ENCODE data around the gene TOMM40L. TPM values are rescaled to one million over a fixed set of nuclear protein-coding genes. Genes with fewer than 3 reads are reported as not detected.

The TOMM40L gene
- total RNA-seq (9.3 TPM), polyA plus RNA-seq (ENCODE audit: insufficient read depth in 1 of 8, insufficient read length in 8 of 8, low replicate concordance in 1 of 8) (10 to 100 TPM in 2 of 8 donors, 1 to 10 TPM in 6; 8.7 to 11.0 (median 9.6) TPM)
- long read RNA-seq, donor 1, result 0 reads
- long read RNA-seq, donor 2, result 0 reads
- long read RNA-seq, donor 3, partial matches to known transcripts, result 0 of 3 reads
- long read RNA-seq, donor 3, other reads (novel, unspliced or antisense), result 0 of 3 reads
- long read RNA-seq, donor 4, partial matches to known transcripts, result 0 of 3 reads
- long read RNA-seq, donor 4, other reads (novel, unspliced or antisense), result 0 of 3 reads
- long read RNA-seq, donor 5, partial matches to known transcripts, result 0 of 3 reads
- long read RNA-seq, donor 5, other reads (novel, unspliced or antisense), result 0 of 3 reads
- long read RNA-seq, donor 6, partial matches to known transcripts, result 0 of 2 reads
- long read RNA-seq, donor 6, other reads (novel, unspliced or antisense), result 0 of 2 reads
- long read RNA-seq, donor 7, partial matches to known transcripts, result 0 of 1 reads
- long read RNA-seq, donor 7, other reads (novel, unspliced or antisense), result 0 of 1 reads
- long read RNA-seq, donor 8, result 0 reads
- long read RNA-seq, donor 9, partial matches to known transcripts, result 0 of 2 reads
- long read RNA-seq, donor 9, other reads (novel, unspliced or antisense), result 0 of 2 reads
- long read RNA-seq, donor 10, partial matches to known transcripts, result 0 of 4 reads
- long read RNA-seq, donor 10, other reads (novel, unspliced or antisense), result 0 of 4 reads
- long read RNA-seq, donor 11, transcript TOMM40L-202 (10 exons, 2,708 nt), result major isoform, 6 of 7 reads
- long read RNA-seq, donor 11, partial matches to known transcripts, result 0 of 7 reads
- long read RNA-seq, donor 11, other reads (novel, unspliced or antisense), result 0 of 7 reads

GRCh38 chr1:161225534-161226319 lies at the start of gene TOMM40L:
Gene TOMM40L, plus strand, starts transcription at chr1:161226060. Its CDS starts 430 bp downstream, at chr1:161226490.
- WGBS (ENCODE audit: insufficient coverage), result 2% methylated on average over 10 of the region's 16 CpGs
- H3K27me3 ChIP-seq (ENCODE audit: control insufficient read depth, insufficient read depth, low read length), result no peaks in the 10 kb centered on the region
- peak within 1 kb of the TSS; percentile 82 for H3K4me3 ChIP-seq (ENCODE audit: low read length)
- H3K27ac ChIP-seq (ENCODE audit: low read length), result peak within 1 kb of the TSS; percentile 78
- no peaks in the 10 kb centered on the region for H3K9me3 ChIP-seq (replicated peaks; ENCODE audit: control insufficient read depth, low read depth, low read length)
- peak; percentile 99 for DNase-seq
- H3K4me1 ChIP-seq (ENCODE audit: control insufficient read depth, insufficient read depth, low read length), result peaks cover 27% of the 10 kb centered on the region
- H3K36me3 ChIP-seq (ENCODE audit: control insufficient read depth, insufficient read depth, low read length), result peaks cover 22% of the 10 kb centered on the region

DNA sequence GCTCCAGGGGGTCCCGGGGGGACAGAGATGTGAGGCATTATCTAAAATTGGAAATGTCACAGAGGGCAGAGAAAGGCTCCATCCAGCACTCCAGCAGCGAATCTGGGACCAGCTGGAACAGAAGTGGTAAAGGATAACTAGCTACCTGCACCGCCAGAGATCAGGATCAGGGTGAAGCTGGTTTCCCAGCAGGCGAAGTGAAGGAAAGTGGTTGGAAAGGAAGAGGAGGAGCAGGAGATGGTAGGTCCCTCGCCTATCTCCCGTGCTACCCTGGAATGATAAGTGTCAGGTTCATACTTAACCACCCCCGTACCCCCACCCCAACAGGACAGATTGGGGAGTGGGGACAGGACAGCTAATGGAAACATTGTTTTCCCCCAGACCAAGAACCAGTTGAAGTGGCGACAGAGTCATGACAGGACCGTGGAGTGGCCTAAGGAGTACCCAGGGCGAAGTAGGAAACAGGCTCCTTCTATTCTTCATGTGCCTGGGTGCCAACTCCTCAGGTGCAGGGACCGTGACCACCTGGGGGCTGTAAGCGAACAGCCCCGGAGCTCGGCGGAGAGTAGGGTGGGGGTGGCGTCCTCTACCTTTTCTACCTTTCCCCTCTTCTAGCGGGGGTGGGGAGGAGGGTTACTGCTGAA lies 49.3 kb upstream of the TOMM40L start:
- Histone ChIP-seq H3K4me1 (ENCODE audit: control insufficient read depth, insufficient read depth, low read length) (peaks cover 25% of the 10 kb centered on the region), H3K4me3 (ENCODE audit: low read length) (peak overlapping the region; percentile 96), H3K27me3 (ENCODE audit: control insufficient read depth, insufficient read depth, low read length) (no peaks in the 10 kb centered on the region), H3K27ac (ENCODE audit: low read length) (peak overlapping the region; percentile 85), H3K36me3 (ENCODE audit: control insufficient read depth, insufficient read depth, low read length) (peaks cover 41% of the 10 kb centered on the region), H3K9me3 (replicated peaks; ENCODE audit: control insufficient read depth, low read depth, low read length) (no peaks in the 10 kb centered on the region)
- DNase-seq, result no peak
- WGBS (ENCODE audit: insufficient coverage), result 35% methylated on average over 5 of the region's 17 CpGs

DNA sequence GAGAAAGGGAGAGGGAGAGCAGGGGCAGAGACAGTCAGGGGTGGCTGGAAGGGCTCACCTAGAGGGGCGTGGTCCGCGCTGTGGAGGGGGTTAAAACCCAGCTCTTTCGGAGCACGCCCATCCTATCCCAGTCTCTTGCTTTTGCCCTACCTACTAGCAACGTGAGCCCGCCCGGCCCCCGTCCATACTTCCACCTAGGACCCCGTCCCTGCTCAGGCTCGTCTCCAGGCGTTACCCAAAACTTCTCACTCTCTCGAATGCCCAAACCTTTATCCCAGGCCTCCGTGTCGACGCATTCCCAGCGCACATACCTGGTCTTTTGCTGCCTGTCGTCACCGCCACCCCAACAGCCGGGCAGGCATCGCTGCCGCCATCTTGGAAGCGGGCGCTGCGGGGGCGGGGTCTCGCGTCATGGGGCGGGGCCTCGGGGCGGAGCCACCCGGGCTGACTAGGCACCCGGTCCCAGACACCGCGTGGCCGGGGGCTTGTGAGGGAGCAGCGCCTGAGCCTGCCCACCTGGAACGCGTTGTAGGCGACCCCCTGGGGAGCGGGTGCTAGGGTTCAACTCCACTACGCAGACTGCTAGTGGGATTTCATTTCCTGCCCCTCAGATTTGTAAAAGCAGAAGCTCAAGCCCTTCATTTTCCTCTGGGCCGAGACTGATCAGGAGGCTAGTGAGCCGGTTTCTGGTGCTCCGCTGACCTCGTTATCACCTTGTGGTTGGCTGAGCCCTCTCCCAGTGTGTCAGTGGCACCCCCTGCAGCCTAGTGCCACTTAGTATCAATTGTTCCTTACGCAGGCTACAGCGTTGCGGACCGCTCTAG lies 48.5 kb upstream of the TOMM40L start, which contains the start of gene B4GALT3:
B4GALT3 (minus strand) TSS at position 396 of the 824 bp plus-strand sequence. CDS start 1,447 bp downstream, outside the sequence.
- peaks cover 25% of the 10 kb centered on the region for H3K4me1 ChIP-seq (ENCODE audit: control insufficient read depth, insufficient read depth, low read length)

DNA sequence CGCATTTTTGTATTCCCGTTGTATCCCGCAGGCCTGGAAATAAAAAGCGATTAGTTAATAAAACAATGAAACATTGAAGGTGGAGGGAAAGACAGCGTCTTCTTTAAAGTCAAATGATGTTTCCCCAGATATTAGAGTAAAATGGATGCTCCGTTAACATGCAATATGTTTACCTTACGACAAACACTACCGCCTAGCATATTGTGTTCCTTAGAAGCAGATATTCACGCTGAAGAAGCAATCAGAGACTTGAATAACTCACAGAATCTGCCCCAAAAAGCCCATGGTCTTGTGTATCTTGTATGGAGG lies 48.0 kb upstream of the TOMM40L start:
- WGBS (ENCODE audit: insufficient coverage), result no CpG with 5 or more reads among the region's 9 CpGs
- Histone ChIP-seq H3K27ac (ENCODE audit: low read length) (peak overlapping the region; percentile 86), H3K4me1 (ENCODE audit: control insufficient read depth, insufficient read depth, low read length) (peaks cover 22% of the 10 kb centered on the region), H3K4me3 (ENCODE audit: low read length) (peak overlapping the region; percentile 96), H3K36me3 (ENCODE audit: control insufficient read depth, insufficient read depth, low read length) (peaks cover 29% of the 10 kb centered on the region), H3K9me3 (replicated peaks; ENCODE audit: control insufficient read depth, low read depth, low read length) (no peaks in the 10 kb centered on the region), H3K27me3 (ENCODE audit: control insufficient read depth, insufficient read depth, low read length) (no peaks in the 10 kb centered on the region)
- no peak for DNase-seq

More for the DNA sequence above, 48.5 kb upstream of the TOMM40L start, which contains the start of gene B4GALT3:
- Histone ChIP-seq H3K4me3 (ENCODE audit: low read length) (peak within 1 kb of the TSS; percentile 96), H3K9me3 (replicated peaks; ENCODE audit: control insufficient read depth, low read depth, low read length) (no peaks in the 10 kb centered on the region), H3K27ac (ENCODE audit: low read length) (peak within 1 kb of the TSS; percentile 86), H3K27me3 (ENCODE audit: control insufficient read depth, insufficient read depth, low read length) (no peaks in the 10 kb centered on the region), H3K36me3 (ENCODE audit: control insufficient read depth, insufficient read depth, low read length) (peaks cover 34% of the 10 kb centered on the region)
- peak; percentile 91 for DNase-seq
- WGBS (ENCODE audit: insufficient coverage), result 0% methylated on average over 41 of the region's 50 CpGs

GRCh38 chr1:161179698-161180097 lies 46.2 kb upstream of the TOMM40L start:
- Histone ChIP-seq H3K27ac (ENCODE audit: low read length) (no peak overlapping the region), H3K4me1 (ENCODE audit: control insufficient read depth, insufficient read depth, low read length) (peaks cover 16% of the 10 kb centered on the region), H3K4me3 (ENCODE audit: low read length) (no peak overlapping the region), H3K36me3 (ENCODE audit: control insufficient read depth, insufficient read depth, low read length) (peaks cover 15% of the 10 kb centered on the region), H3K27me3 (ENCODE audit: control insufficient read depth, insufficient read depth, low read length) (no peaks in the 10 kb centered on the region), H3K9me3 (replicated peaks; ENCODE audit: control insufficient read depth, low read depth, low read length) (no peaks in the 10 kb centered on the region)
- WGBS (ENCODE audit: insufficient coverage), result 94% methylated on average over 2 of the region's 3 CpGs
- DNase-seq, result no peak

- 58% methylated on average over 1 of the region's 1 CpG for WGBS (ENCODE audit: insufficient coverage)
- Histone ChIP-seq H3K4me3 (ENCODE audit: low read length) (no peak overlapping the region), H3K4me1 (ENCODE audit: control insufficient read depth, insufficient read depth, low read length) (peaks cover 23% of the 10 kb centered on the region), H3K27me3 (ENCODE audit: control insufficient read depth, insufficient read depth, low read length) (no peaks in the 10 kb centered on the region), H3K27ac (ENCODE audit: low read length) (no peak overlapping the region), H3K9me3 (replicated peaks; ENCODE audit: control insufficient read depth, low read depth, low read length) (no peaks in the 10 kb centered on the region), H3K36me3 (ENCODE audit: control insufficient read depth, insufficient read depth, low read length) (peaks cover 6% of the 10 kb centered on the region)
- no peak for DNase-seq
Observed at GRCh38 chr1:161180639-161181038, 45.2 kb upstream of the TOMM40L start.

DNA sequence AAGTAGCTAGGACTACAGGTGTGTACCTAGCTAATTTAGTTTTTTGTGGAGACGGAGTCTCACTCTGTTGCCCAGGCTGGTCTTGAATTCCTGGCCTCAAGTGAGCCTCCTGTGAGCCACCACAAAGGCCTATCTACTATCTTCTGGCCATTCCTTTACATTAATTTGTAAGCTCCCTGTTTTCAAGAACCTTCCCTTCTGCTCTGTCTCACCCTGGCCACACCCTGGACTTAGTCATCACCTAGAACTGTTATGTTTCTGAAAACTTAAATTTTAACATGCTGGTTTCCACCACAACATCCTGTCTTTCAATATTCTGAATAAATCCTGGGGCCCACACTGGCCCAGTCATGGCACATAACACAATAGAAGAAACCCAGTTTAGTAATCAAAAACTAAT lies 43.6 kb upstream of the TOMM40L start:
- whole genome bisulfite sequencing (ENCODE audit: insufficient coverage), result 100% methylated on average over 1 of the region's 1 CpG
- no peak for DNase-seq
- H3K36me3 ChIP-seq (ENCODE audit: control insufficient read depth, insufficient read depth, low read length), result no peaks in the 10 kb centered on the region
- H3K4me3 ChIP-seq (ENCODE audit: low read length), result no peak overlapping the region
- H3K4me1 ChIP-seq (ENCODE audit: control insufficient read depth, insufficient read depth, low read length), result peaks cover 26% of the 10 kb centered on the region
- H3K27ac ChIP-seq (ENCODE audit: low read length), result no peak overlapping the region
- no peaks in the 10 kb centered on the region for H3K9me3 ChIP-seq (replicated peaks; ENCODE audit: control insufficient read depth, low read depth, low read length)
- no peaks in the 10 kb centered on the region for H3K27me3 ChIP-seq (ENCODE audit: control insufficient read depth, insufficient read depth, low read length)

DNA sequence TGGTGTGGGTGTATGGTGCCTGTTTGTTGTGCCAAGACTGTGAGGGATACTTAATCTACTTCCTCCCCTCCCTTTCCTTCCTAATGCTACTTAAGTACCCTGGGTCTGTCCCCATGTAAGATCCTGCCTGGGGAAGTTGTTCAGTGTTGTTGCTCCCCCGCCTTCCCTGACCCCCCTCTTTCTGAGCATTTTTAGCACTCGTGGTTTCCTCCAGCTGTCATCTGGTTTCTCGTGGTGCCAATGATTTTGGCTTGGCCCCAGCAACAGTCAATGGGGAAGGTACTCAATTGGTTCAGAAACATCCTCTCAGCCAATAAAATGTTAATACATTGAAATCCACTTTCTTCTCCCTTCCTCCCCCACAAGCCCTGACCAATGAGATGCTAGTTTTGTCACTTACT lies 40.6 kb upstream of the TOMM40L start:
- H3K27me3 ChIP-seq (ENCODE audit: control insufficient read depth, insufficient read depth, low read length), result no peaks in the 10 kb centered on the region
- 4% methylated on average over 3 of the region's 3 CpGs for WGBS (ENCODE audit: insufficient coverage)
- H3K27ac ChIP-seq (ENCODE audit: low read length), result peak overlapping the region; percentile 89
- no peak overlapping the region for H3K4me3 ChIP-seq (ENCODE audit: low read length)
- no peaks in the 10 kb centered on the region for H3K36me3 ChIP-seq (ENCODE audit: control insufficient read depth, insufficient read depth, low read length)
- peak; percentile 95 for DNase-seq
- H3K4me1 ChIP-seq (ENCODE audit: control insufficient read depth, insufficient read depth, low read length), result peaks cover 26% of the 10 kb centered on the region
- no peaks in the 10 kb centered on the region for H3K9me3 ChIP-seq (replicated peaks; ENCODE audit: control insufficient read depth, low read depth, low read length)

Measured in muscle of leg (tissue), 16 donors.